HCT116 (cell line): Measurements from ENCODE around the gene GALNT6. TPM values are rescaled to one million over a fixed set of nuclear protein-coding genes. Genes with fewer than 3 reads are reported as not detected.

Source experiments
- ATAC-seq: fragments of 200-7000 bp; cut with Tn5 transposase; 2 replicates; pipeline ENCODE4 v1.9.1; 2020; ENCODE audit warnings: mild to moderate bottlenecking, moderate library complexity
- BruUV-seq: library from RNA; stranded (reverse); fragments of 400-500 nt; replicated peaks from 2 replicates; lab custom pipeline; 2021; lab: Mats Ljungman, UMichigan
- CTCF ChIA-PET: fragments of 300-600 bp; sonication (Branson Sonifier 250); formaldehyde crosslinking; loops from one replicate; lab custom pipeline; 2021; ENCODE audit warnings: antibody characterized with exemption; lab: Charles Lee
- POLR2A ChIA-PET: fragments of 300-600, 350-600 bp; sonication (Branson Sonifier 250); formaldehyde crosslinking; loops from one replicate; lab custom pipeline; 2021; ENCODE audit warnings: antibody characterized with exemption; lab: Charles Lee
- RAD21 ChIA-PET, 2 experiments: fragments of 300-600 bp; sonication (Branson Sonifier 250); formaldehyde crosslinking; loops; one replicate each; lab custom pipeline; 2023; ENCODE audit warnings: low total read pairs in 2 of 2; ENCODE audit not compliant: uncharacterized antibody in 2 of 2, unreplicated experiment in 2 of 2, low non-redundant PET in 1 of 2; lab: Charles Lee
- DNase-seq: peaks from one replicate; pipeline ENCODE4 v3.0.0-alpha.2; 2010; ENCODE audit warnings: low read depth, low spot score
- H2AFZ ChIP-seq: fragments of 200-600 bp; shearing (Covaris generic), sonication (generic); 2 replicates; pipeline ENCODE4 v1.6.1; 2017; ENCODE audit warnings: low read depth, mixed run types, mixed read lengths, antibody characterized with exemption, low read length; ENCODE audit not compliant: poor library complexity, severe bottlenecking
- H3K27ac ChIP-seq: 2 replicates; pipeline ENCODE4 v1.5.1; 2012; ENCODE audit warnings: low read depth, low read length
- H3K27me3 ChIP-seq: fragments of 200-600 bp; sonication (generic); 2 replicates; pipeline ENCODE4 v1.6.1; 2016; ENCODE audit warnings: mixed run types, low read length, mixed read lengths; ENCODE audit not compliant: insufficient read depth
- H3K36me3 ChIP-seq, 2 experiments: fragments of 200-500 bp in 1 of 2; fragments of 200-600 bp in 1 of 2; sonication (Bioruptor generic) in 1 of 2; sonication (generic) in 1 of 2; 2 replicates each; pipeline versions ENCODE4 v1.5.1 to v1.6.1; 2014 to 2016; ENCODE audit warnings: low read length in 2 of 2, inconsistent platforms in 1 of 2, mixed read lengths in 1 of 2, mixed run types in 1 of 2; ENCODE audit not compliant: insufficient read depth in 2 of 2, control insufficient read depth in 1 of 2
- H3K4me1 ChIP-seq, 2 experiments: fragments of 200-600 bp in 1 of 2; sonication (generic) in 1 of 2; 2 replicates each; pipeline versions ENCODE4 v1.5.1 to v1.6.1; 2012 to 2017; ENCODE audit warnings: low read length in 2 of 2, inconsistent platforms in 1 of 2, mild to moderate bottlenecking in 1 of 2, mixed read lengths in 1 of 2, mixed run types in 1 of 2, moderate library complexity in 1 of 2; ENCODE audit not compliant: insufficient read depth in 2 of 2, control insufficient read depth in 1 of 2
- H3K4me2 ChIP-seq: fragments of 200-600 bp; sonication (generic); 2 replicates; pipeline ENCODE4 v1.6.1; 2017; ENCODE audit warnings: mixed run types, low read length, mixed read lengths
- H3K4me3 ChIP-seq, 2 experiments: fragments of 200-600 bp in 1 of 2; sonication (generic) in 1 of 2; replicated peaks in 1 of 2; 2 replicates each; pipeline ENCODE4 v1.5.1; 2011 to 2016; ENCODE audit warnings: low read length in 2 of 2, control low read depth in 1 of 2, low read depth in 1 of 2, mild to moderate bottlenecking in 1 of 2, mixed read lengths in 1 of 2, mixed run types in 1 of 2
- H3K79me2 ChIP-seq: fragments of 200-600 bp; sonication (generic); 2 replicates; pipeline ENCODE4 v1.6.1; 2017; ENCODE audit warnings: mild to moderate bottlenecking, mixed run types, low read length, moderate library complexity, mixed read lengths; ENCODE audit not compliant: insufficient read depth
- H3K9ac ChIP-seq: fragments of 200-600 bp; sonication (generic); 2 replicates; pipeline ENCODE4 v1.6.1; 2016; ENCODE audit warnings: low read length, mixed read lengths
- H3K9me2 ChIP-seq: fragments of 200-600 bp; sonication (generic), shearing (Covaris generic); 2 replicates; pipeline ENCODE4 v1.6.1; 2017; ENCODE audit warnings: mixed run types, mild to moderate bottlenecking, moderate library complexity; ENCODE audit not compliant: insufficient read depth
- H3K9me3 ChIP-seq, 2 experiments: fragments of 200-500 bp in 1 of 2; fragments of 200-600 bp in 1 of 2; sonication (Bioruptor generic) in 1 of 2; sonication (generic) in 1 of 2; 2 replicates each; pipeline ENCODE4 v1.6.1; 2014 to 2017; ENCODE audit warnings: low read length in 2 of 2, mixed read lengths in 2 of 2, inconsistent platforms in 1 of 2, low read depth in 1 of 2, mild to moderate bottlenecking in 1 of 2, mixed run types in 1 of 2, moderate library complexity in 1 of 2; ENCODE audit not compliant: control insufficient read depth in 1 of 2, insufficient read depth in 1 of 2
- H4K20me1 ChIP-seq: fragments of 200-600 bp; sonication (generic), shearing (Covaris generic); 2 replicates; pipeline ENCODE4 v1.6.1; 2017; ENCODE audit warnings: mixed run types, mild to moderate bottlenecking, moderate library complexity; ENCODE audit not compliant: insufficient read depth
- ATF3 ChIP-seq: IDR thresholded peaks from 2 replicates; pipeline ENCODE4 v1.6.1; 2012
- CBX3 ChIP-seq: IDR thresholded peaks from 2 replicates; pipeline ENCODE4 v1.6.1; 2012; ENCODE audit warnings: low read depth
- CEBPB ChIP-seq: IDR thresholded peaks from 2 replicates; pipeline ENCODE4 v1.6.1; 2012; ENCODE audit warnings: low read depth
- CTCF ChIP-seq, 3 experiments: fragments of 200-600 bp in 1 of 3; sonication (generic) in 1 of 3; IDR thresholded peaks in 2 of 3; conservative IDR thresholded peaks in 1 of 3; 2 replicates each; pipeline ENCODE4 v1.5.1; 2012 to 2017; ENCODE audit warnings: low read depth in 2 of 3, low read length in 2 of 3, antibody characterized with exemption in 1 of 3, borderline replicate concordance in 1 of 3, control low read depth in 1 of 3, mild to moderate bottlenecking in 1 of 3, mixed read lengths in 1 of 3, mixed run types in 1 of 3, moderate library complexity in 1 of 3; ENCODE audit not compliant: insufficient read depth in 1 of 3
- EGR1 ChIP-seq: IDR thresholded peaks from 2 replicates; pipeline ENCODE4 v1.6.1; 2012; ENCODE audit warnings: low read depth
- EZH2 ChIP-seq: fragments of 200-600 bp; sonication (generic); IDR thresholded peaks from 2 replicates; pipeline ENCODE4 v1.6.1; 2017; ENCODE audit warnings: antibody characterized with exemption, mixed run types
- EZH2phosphoT487 ChIP-seq: fragments of 200-600 bp; IDR thresholded peaks from 2 replicates; pipeline ENCODE4 v1.6.1; 2018; ENCODE audit warnings: antibody characterized with exemption, borderline replicate concordance
- FOSL1 ChIP-seq: IDR thresholded peaks from 2 replicates; pipeline ENCODE4 v1.6.1; 2012; ENCODE audit warnings: low read depth
- JUND ChIP-seq: IDR thresholded peaks from 2 replicates; pipeline ENCODE4 v1.6.1; 2012
- POLR2A ChIP-seq: IDR thresholded peaks from 2 replicates; pipeline ENCODE4 v1.7.0; 2011; ENCODE audit warnings: borderline replicate concordance; ENCODE audit not compliant: insufficient read depth, insufficient read length; ENCODE audit errors: extremely low read depth
- RAD21 ChIP-seq: IDR thresholded peaks from 2 replicates; pipeline ENCODE4 v1.6.1; 2012; ENCODE audit warnings: low read depth, mild to moderate bottlenecking
- SP1 ChIP-seq: IDR thresholded peaks from 2 replicates; pipeline ENCODE4 v1.6.1; 2012; ENCODE audit warnings: low read depth
- TCF7L2 ChIP-seq: IDR thresholded peaks from 2 replicates; pipeline ENCODE4 v1.7.0; 2011; ENCODE audit warnings: borderline replicate concordance, inconsistent platforms; ENCODE audit not compliant: insufficient read depth, insufficient read length; ENCODE audit errors: extremely low read depth
- ZNF274 ChIP-seq: fragments of 200-500 bp; sonication (Bioruptor generic); IDR thresholded peaks from 2 replicates; pipeline ENCODE4 v1.6.1; 2014; ENCODE audit warnings: mild to moderate bottlenecking, low read depth, low read length, inconsistent platforms
- intact Hi-C: fragments of 100-400 bp; cut with micrococcal nuclease; formaldehyde crosslinking; loops from 2 replicates; pipeline ENCODE4 v1.10.0; 2022
- total RNA-seq: library from RNA; stranded (reverse); gene quantifications from one replicate; pipeline ENCODE4 v1.2.1, GENCODE V29; 2021; ENCODE audit not compliant: unreplicated experiment

Gene GALNT6
- total RNA-seq, 1 experiment from 2014 or later = 16.4 TPM

- H3K4me3 ChIP-seq = no peak overlapping the region
- TF ChIP-seq ATF3 = no peak
- no peak for TF ChIP-seq TCF7L2
- no peak for TF ChIP-seq EZH2
- no peak for TF ChIP-seq POLR2A
- TF ChIP-seq SP1 = no peak
- TF ChIP-seq CBX3 = no peak
- TF ChIP-seq EGR1 = no peak
- TF ChIP-seq JUND = no peak
- no peak for TF ChIP-seq CEBPB
- ChIA-PET RAD21 (no interaction called here), POLR2A (no interaction called here), CTCF (no interaction called here)
- no peaks in the 10 kb centered on the region for H3K9me2 ChIP-seq
- DNase-seq (no peak), ATAC-seq (no peak)
- H2AFZ ChIP-seq = no peak overlapping the region
- H3K4me2 ChIP-seq = no peak overlapping the region
- no peaks in the 10 kb centered on the region for H3K9me3 ChIP-seq
- no peaks in the 10 kb centered on the region for H3K79me2 ChIP-seq
- no peaks in the 10 kb centered on the region for H3K4me1 ChIP-seq
- H3K36me3 ChIP-seq = peaks cover 2 to 12% of the 10 kb centered on the region in 2 experiments; a peak in 2 of 4 replicates
- no peak overlapping the region for H3K9ac ChIP-seq
- intact Hi-C loops = no loop called here
- H3K27me3 ChIP-seq = no peaks in the 10 kb centered on the region
- no TSS peak for BruUV-seq
- no peak overlapping the region for H3K27ac ChIP-seq
- no peaks in the 10 kb centered on the region for H4K20me1 ChIP-seq
These were observed 33.7 kb downstream of the GALNT6 start for GRCh38 chr12:51357374-51358047.

GRCh38 chr12:51351913-51352532 lies 39.2 kb downstream of the GALNT6 start:
- H3K9me2 ChIP-seq = no peaks in the 10 kb centered on the region
- no peak overlapping the region for H3K9ac ChIP-seq
- H3K27ac ChIP-seq = no peak overlapping the region
- RAD21 ChIA-PET = no interaction called here
- intact Hi-C loops = no loop called here
- DNase-seq (peak; percentile 27), ATAC-seq (peak; percentile 85)
- CTCF ChIA-PET = interaction anchor here (0.5 to 3.2 kb wide), 5 partner anchors 9 to 1209 kb away, joined by 3 to 18 read pairs (median 3); no protein-coding TSS in a partner anchor
- H3K4me2 ChIP-seq = no peak overlapping the region
- no peak overlapping the region for H3K4me3 ChIP-seq
- no peak overlapping the region for H2AFZ ChIP-seq
- H3K4me1 ChIP-seq = no peaks in the 10 kb centered on the region
- 0 out of 4 replicates have a peak, but pooled peaks cover 0 to 2% of the 10 kb centered on the region in 2 experiments for H3K36me3 ChIP-seq
- POLR2A ChIA-PET = no interaction called here
- TSS peak; percentile 55 for BruUV-seq
- H3K27me3 ChIP-seq = no peaks in the 10 kb centered on the region
- no peaks in the 10 kb centered on the region for H3K9me3 ChIP-seq
- H4K20me1 ChIP-seq = no peaks in the 10 kb centered on the region
- TF ChIP-seq CTCF (IDR thresholded peaks at IDR 0.05 in 2 of 3, conservative IDR thresholded peaks at IDR 0.05 in 1 of 3; ENCODE audit: borderline replicate concordance in 1 of 3, insufficient read depth in 1 of 3, low read depth in 2 of 3, low read length in 2 of 3) (peak; percentile 61 to 85 (median 83)), EZH2phosphoT487 (no peak), POLR2A (no peak), RAD21 (peak; percentile 87), ZNF274 (no peak), FOSL1 (no peak), EZH2 (no peak)
- no peaks in the 10 kb centered on the region for H3K79me2 ChIP-seq
